Heart left ventricle (tissue), 16 donors: ENCODE results near the gene OSBPL9. TPM values are rescaled to one million over a fixed set of nuclear protein-coding genes. Genes with fewer than 3 reads are reported as not detected.

Experiments used
- ATAC-seq, 4 donors: fragments of 200-7000 bp; cut with Tn5 transposase; one replicate each; pipeline ENCODE4 v1.9.1; 2020 to 2022; ENCODE audit warnings: moderate library complexity in 4 of 4, mild to moderate bottlenecking in 3 of 4, moderate number of reproducible peaks in 1 of 4
- DNase-seq, 5 donors: peaks; one replicate each; pipeline ENCODE4 v3.0.0-alpha.2; 2020
- H3K27ac ChIP-seq, 12 donors: fragments of 200-600 bp; sonication (generic) in 4 of 12; one replicate each; pipeline versions ENCODE4 v1.5.0 to v1.8.0; 2016 to 2022; ENCODE audit warnings: mild to moderate bottlenecking in 2 of 12
- H3K27me3 ChIP-seq, 9 donors: fragments of 200-600 bp; sonication (generic) in 2 of 9; one replicate each; pipeline versions ENCODE4 v1.5.1 to v1.8.0; 2016 to 2022; ENCODE audit warnings: mild to moderate bottlenecking in 3 of 9
- H3K36me3 ChIP-seq, 9 donors: fragments of 200-600 bp; sonication (generic) in 2 of 9; one replicate each; pipeline versions ENCODE4 v1.5.0 to v1.8.0; 2018 to 2022; ENCODE audit warnings: mild to moderate bottlenecking in 2 of 9
- H3K4me1 ChIP-seq, 12 donors: fragments of 200-600 bp; sonication (generic) in 4 of 12; one replicate each; pipeline versions ENCODE4 v1.5.0 to v1.8.0; 2016 to 2022; ENCODE audit warnings: mild to moderate bottlenecking in 3 of 12
- H3K4me3 ChIP-seq, 12 donors: fragments of 200-600 bp; sonication (generic) in 4 of 12; one replicate each; pipeline versions ENCODE4 v1.5.0 to v1.8.0; 2017 to 2022; ENCODE audit warnings: mild to moderate bottlenecking in 9 of 12, moderate library complexity in 4 of 12
- H3K9me3 ChIP-seq, 12 donors: fragments of 200-600 bp; sonication (generic) in 4 of 12; one replicate each; pipeline versions ENCODE4 v1.5.0 to v1.8.0; 2016 to 2022; ENCODE audit warnings: mild to moderate bottlenecking in 1 of 12
- POLR2A ChIP-seq, 2 donors: fragments of 450-650 bp; IDR thresholded peaks; one replicate each; pipeline ENCODE4 v1.6.1; 2017; ENCODE audit warnings: antibody characterized with exemption in 2 of 2, mild to moderate bottlenecking in 2 of 2, moderate library complexity in 2 of 2
- whole genome bisulfite sequencing, 4 donors: extraction: QIAGEN DNeasy Blood & Tissue Kit in 2 of 4; methylation state at CpG; one replicate each; pipeline versions ENCODE4 v1.1.5 to v1.1.7; 2013 to 2018; 5-methylcytosine and 5-hydroxymethylcytosine counted together
- intact Hi-C, 10 donors: fragments of 100-400 bp; cut with DNase I; formaldehyde crosslinking; loops; one replicate each; pipeline versions ENCODE4 v1.11.1 to v1.14.2; 2022
- polyA plus RNA-seq, 2 donors: library from polyadenylated mRNA; stranded (reverse); fragments of 200-250 nt; gene quantifications; one replicate each; pipeline ENCODE4 v1.2.3, GENCODE V29; 2013
- total RNA-seq, 9 donors: library from RNA; depleted of rRNA in 2 of 9; stranded (reverse); fragments of >200 nt in 2 of 9; fragmentation: NEBNext Ultra II Directional in 3 of 9; extraction: Animal tissue kit (Norgen Biotek cat#: 25700) in 3 of 9; gene quantifications; one replicate each; pipeline versions ENCODE4 v1.1.0 to v1.2.4, GENCODE V29; 2016 to 2023
- TF ChIP-seq, protein P1 (sequence below), 12 donors: fragments of 200-600 bp; sonication (generic) in 4 of 12; IDR thresholded peaks; one replicate each; pipeline versions ENCODE4 v1.5.0 to v1.8.0; 2018 to 2022; ENCODE audit warnings: antibody characterized with exemption in 12 of 12, mild to moderate bottlenecking in 5 of 12
- donor health status: ischemic (EF 13 %, LVEDD 7.1; RV severe dilation, severe dysfunction).
- donor health status: healthy with polysubstance abuse.
- donor health status: DM: no; HTN: yes; CAD: no.
- donor health status: DM: no; HTN: no; CAD: no.
- donor health status: ischemic (EF 25% LVEDD 6.9; RV normal size, moderate dysfunction).
- donor health status: ischemic (EF 25% LVEDD 5.7; RV mildly dilated, moderate dysfunction).
- donor health status: healthy.
- donor health status: DM: yes; HTN: yes; CAD: no.
- donor health status: ischemic (EF 35%, LVEDD 5.7; RV mildly dilated, moderate dysfunction).
- donor health status: nonischemic (EF 11% LVEDD 7.7; RV severe dilation, severe dysfunction).
- donor health status: DM: yes; HTN: yes; CAD: no.
- donor health status: PGD.
- donor health status: ischemic (EF 29% LVEDD 5.4; RV normal size, mild dysfunction).
- donor health status: nonischemic (EF 23%, LVEDD 6.1; RV moderate dilation, normal function).

OSBPL9 gene
- total and polyA plus RNA-seq, 11 donors: 44.5 to 69.5 (median 52.5) TPM

DNA sequence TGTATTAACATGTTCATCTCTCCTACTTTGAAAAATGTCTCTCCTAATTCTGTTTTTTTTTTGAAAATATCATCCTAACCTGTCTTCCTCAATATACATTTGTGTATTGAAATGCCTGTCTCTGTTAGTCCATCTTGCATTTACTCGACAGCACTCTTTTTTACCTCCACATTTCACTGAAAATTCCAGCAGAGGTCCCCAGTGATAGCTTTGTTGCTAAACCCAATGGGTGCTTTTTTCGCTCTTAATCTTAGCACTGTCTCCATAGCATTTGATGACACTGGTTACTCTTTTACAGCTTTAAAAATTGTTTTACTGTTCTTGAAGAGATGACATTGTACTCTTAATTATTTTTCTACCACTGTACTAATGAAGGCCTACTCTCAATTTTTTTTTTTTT is 10.8 kb downstream of the OSBPL9 start:
- TF ChIP-seq, protein P1, sequence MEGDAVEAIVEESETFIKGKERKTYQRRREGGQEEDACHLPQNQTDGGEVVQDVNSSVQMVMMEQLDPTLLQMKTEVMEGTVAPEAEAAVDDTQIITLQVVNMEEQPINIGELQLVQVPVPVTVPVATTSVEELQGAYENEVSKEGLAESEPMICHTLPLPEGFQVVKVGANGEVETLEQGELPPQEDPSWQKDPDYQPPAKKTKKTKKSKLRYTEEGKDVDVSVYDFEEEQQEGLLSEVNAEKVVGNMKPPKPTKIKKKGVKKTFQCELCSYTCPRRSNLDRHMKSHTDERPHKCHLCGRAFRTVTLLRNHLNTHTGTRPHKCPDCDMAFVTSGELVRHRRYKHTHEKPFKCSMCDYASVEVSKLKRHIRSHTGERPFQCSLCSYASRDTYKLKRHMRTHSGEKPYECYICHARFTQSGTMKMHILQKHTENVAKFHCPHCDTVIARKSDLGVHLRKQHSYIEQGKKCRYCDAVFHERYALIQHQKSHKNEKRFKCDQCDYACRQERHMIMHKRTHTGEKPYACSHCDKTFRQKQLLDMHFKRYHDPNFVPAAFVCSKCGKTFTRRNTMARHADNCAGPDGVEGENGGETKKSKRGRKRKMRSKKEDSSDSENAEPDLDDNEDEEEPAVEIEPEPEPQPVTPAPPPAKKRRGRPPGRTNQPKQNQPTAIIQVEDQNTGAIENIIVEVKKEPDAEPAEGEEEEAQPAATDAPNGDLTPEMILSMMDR (IDR thresholded peaks at IDR 0.05): peak in 10 of 12 donors; percentile 23 to 57 (median 38)
- no peak for TF ChIP-seq POLR2A (IDR thresholded peaks at IDR 0.05)
- Histone ChIP-seq H3K27me3 (no peaks in the 10 kb centered on the region), H3K4me1 (peaks cover 0 to 56% (median 23%) of the 10 kb centered on the region in 12 donors), H3K27ac (no peak overlapping the region), H3K36me3 (no peaks in the 10 kb centered on the region), H3K4me3 (no peak overlapping the region), H3K9me3 (no peaks in the 10 kb centered on the region)
- 43 to 60% (median 59%) methylated on average over 2 of the region's 2 CpGs for WGBS, 4 donors
- intact Hi-C loops: loop anchor here in 5 of 10 donors (2.0 to 5.0 kb wide), 3 partner anchors 140 to 145 kb away; no protein-coding TSS in a partner anchor
- DNase-seq: no peak
- ATAC-seq: peak in 2 of 4 donors; percentile 54 to 60

DNA sequence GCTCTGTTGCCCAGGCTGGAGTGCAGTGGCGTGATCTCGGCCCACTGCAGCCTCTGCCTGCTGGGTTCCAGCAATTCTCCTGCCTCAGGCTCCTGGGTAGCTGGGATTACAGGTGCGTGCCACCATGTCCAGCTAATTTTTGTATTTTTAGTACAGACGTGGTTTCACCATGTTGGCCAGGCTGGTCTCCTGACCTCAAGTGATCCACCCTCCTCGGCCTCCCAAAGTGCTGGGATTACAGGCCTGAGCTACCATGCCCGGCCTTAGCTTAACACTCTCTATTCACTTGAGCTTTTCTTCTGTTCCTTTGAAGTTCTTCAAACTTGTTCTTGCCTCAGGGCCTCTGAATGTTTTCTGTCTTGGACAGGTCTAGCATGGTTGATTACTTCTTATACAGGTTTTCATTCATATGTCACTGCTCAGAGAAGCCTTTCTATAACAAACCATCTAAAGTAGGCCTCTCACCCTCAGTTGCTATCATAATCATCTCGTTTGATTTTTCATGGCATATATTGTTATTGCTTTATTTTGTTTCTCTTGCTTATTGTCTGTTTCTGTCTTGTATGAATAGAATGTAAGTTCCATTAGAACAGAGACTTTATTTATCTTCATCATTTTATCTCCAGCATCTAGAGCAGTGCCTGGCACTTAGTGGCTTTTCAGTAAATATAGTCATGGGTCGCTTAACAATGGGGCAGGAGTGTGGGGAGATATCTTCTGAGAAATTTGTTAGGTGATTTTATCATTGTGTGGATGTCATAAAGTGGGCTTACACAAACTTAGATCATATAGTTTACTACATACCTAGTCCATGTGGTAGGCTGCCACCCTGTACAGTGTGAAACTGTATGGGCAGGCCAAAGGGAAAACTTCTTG is 12.1 kb downstream of the OSBPL9 start:
- no peak for ATAC-seq
- WGBS, 4 donors: 88 to 93% (median 92%) methylated on average over 8 of the region's 8 CpGs
- H3K4me1 ChIP-seq: peaks cover 0 to 45% (median 16%) of the 10 kb centered on the region in 12 donors
- intact Hi-C loops: loop anchor here in 3 of 10 donors (5.0 kb wide), 2 partner anchors 138 to 143 kb away; no protein-coding TSS in a partner anchor
- DNase-seq: no peak
- no peaks in the 10 kb centered on the region for H3K27me3 ChIP-seq
- TF ChIP-seq, protein P1 (IDR thresholded peaks at IDR 0.05): no peak
- no peak for TF ChIP-seq POLR2A (IDR thresholded peaks at IDR 0.05)
- H3K9me3 ChIP-seq: no peaks in the 10 kb centered on the region
- H3K27ac ChIP-seq: no peak overlapping the region
- H3K4me3 ChIP-seq: no peak overlapping the region
- no peaks in the 10 kb centered on the region for H3K36me3 ChIP-seq

DNA sequence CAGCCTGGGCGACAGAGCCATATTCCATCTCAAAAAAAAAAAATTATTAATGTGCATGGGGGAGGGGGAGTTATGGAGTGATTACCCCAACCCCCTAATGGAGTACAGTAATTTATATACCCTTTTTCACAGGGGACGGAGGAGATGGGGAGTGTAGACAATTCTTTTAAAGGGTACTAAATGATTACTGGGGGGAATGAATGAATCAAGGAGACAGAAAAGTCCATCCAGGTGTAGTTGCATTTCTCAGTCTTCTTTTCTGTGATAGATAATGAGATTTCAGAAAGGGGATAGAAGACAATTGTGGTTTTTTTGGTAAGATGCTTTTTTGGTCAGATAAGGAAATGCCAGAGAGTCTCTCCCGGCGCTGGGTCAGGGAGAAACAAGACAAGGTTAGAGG is 13.0 kb downstream of the OSBPL9 start:
- Histone ChIP-seq H3K4me1 (peaks cover 0 to 37% (median 11%) of the 10 kb centered on the region in 12 donors), H3K27ac (no peak overlapping the region), H3K27me3 (no peaks in the 10 kb centered on the region), H3K4me3 (no peak overlapping the region), H3K9me3 (no peaks in the 10 kb centered on the region), H3K36me3 (no peaks in the 10 kb centered on the region)
- 70 to 84% (median 82%) methylated on average over 4 of the region's 4 CpGs for WGBS, 4 donors
- intact Hi-C loops: loop anchor here in 5 of 10 donors (5.0 to 10.0 kb wide), 3 partner anchors 135 to 142 kb away; no protein-coding TSS in a partner anchor
- no peak for ATAC-seq
- no peak for DNase-seq
- TF ChIP-seq POLR2A (IDR thresholded peaks at IDR 0.05): no peak
- TF ChIP-seq, protein P1 (IDR thresholded peaks at IDR 0.05): no peak

DNA sequence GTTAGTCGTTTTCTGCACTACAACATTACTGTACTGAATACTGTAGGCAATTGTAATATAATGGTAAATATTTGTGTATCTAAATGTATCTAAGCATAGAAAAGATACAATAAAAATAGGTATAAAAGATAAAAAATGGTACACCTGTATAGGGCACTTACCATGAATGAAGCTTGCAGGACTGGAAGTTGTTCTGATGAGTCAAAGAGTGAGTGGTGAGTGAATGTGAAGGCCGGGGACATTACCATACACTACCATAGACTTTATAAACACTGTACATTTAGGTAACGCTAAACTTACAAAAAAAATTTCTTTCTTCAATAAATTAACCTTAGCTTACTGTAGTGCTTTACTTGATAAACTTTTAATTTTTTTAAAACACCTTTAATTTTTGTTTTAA is 13.5 kb downstream of the OSBPL9 start:
- Histone ChIP-seq H3K9me3 (no peaks in the 10 kb centered on the region), H3K27me3 (no peaks in the 10 kb centered on the region), H3K4me1 (peaks cover 0 to 35% (median 8%) of the 10 kb centered on the region in 12 donors), H3K27ac (no peak overlapping the region), H3K36me3 (no peaks in the 10 kb centered on the region), H3K4me3 (no peak overlapping the region)
- no peak for TF ChIP-seq POLR2A (IDR thresholded peaks at IDR 0.05)
- TF ChIP-seq, protein P1 (IDR thresholded peaks at IDR 0.05): no peak
- intact Hi-C loops: loop anchor here in 2 of 10 donors (5.0 to 10.0 kb wide), 2 partner anchors 134 to 137 kb away; no protein-coding TSS in a partner anchor
- 92 to 98% (median 93%) methylated on average over 3 of the region's 3 CpGs for WGBS, 4 donors
- DNase-seq (no peak), ATAC-seq (no peak)
